Neural cell (in vitro differentiated cells): ENCODE measurements around the gene PDXDC1. TPM values are rescaled to one million over a fixed set of nuclear protein-coding genes. Genes with fewer than 3 reads are reported as not detected.
"Not testable (repeated sequence)": the region's sequence is repeated elsewhere in the genome, so short reads cannot be mapped to it uniquely, and the experiment has no call there.

Source experiments
- H2AFZ ChIP-seq: fragments of 200-600, 300-800 bp; sonication (generic), shearing (Covaris generic); 2 replicates; pipeline ENCODE4 v1.6.0; 2014; ENCODE audit warnings: low read depth, mild to moderate bottlenecking, antibody characterized with exemption, low read length, moderate library complexity
- H3F3A ChIP-seq: fragments of 200-600 bp; shearing (Covaris generic); 2 replicates; pipeline ENCODE4 v1.6.1; 2016; ENCODE audit warnings: mild to moderate bottlenecking, moderate library complexity, mixed read lengths, antibody characterized with exemption, low read length; ENCODE audit not compliant: insufficient read depth, poor library complexity, severe bottlenecking
- H3K27ac ChIP-seq: fragments of 200-600, 300-800 bp; sonication (generic), shearing (Covaris generic); 2 replicates; pipeline ENCODE4 v1.5.1; 2014; ENCODE audit warnings: mild to moderate bottlenecking, low read length, moderate library complexity
- H3K27me3 ChIP-seq: fragments of 300-800, 200-600 bp; sonication (generic), shearing (Covaris generic); 2 replicates; pipeline ENCODE4 v1.6.0; 2014; ENCODE audit warnings: mild to moderate bottlenecking, low read depth, low read length, moderate library complexity; ENCODE audit not compliant: insufficient read depth
- H3K36me3 ChIP-seq: fragments of 300-800, 200-600 bp; sonication (generic), shearing (Covaris generic); 2 replicates; pipeline ENCODE4 v1.5.1; 2014; ENCODE audit warnings: mild to moderate bottlenecking, antibody characterized with exemption, low read length, moderate library complexity; ENCODE audit not compliant: insufficient read depth
- H3K4me2 ChIP-seq: fragments of 300-800, 200-600 bp; sonication (generic), shearing (Covaris generic); 2 replicates; pipeline ENCODE4 v1.6.0; 2014; ENCODE audit warnings: mild to moderate bottlenecking, low read length
- H3K4me3 ChIP-seq: fragments of 300-800, 200-600 bp; sonication (generic), shearing (Covaris generic); 2 replicates; pipeline ENCODE4 v1.5.1; 2014; ENCODE audit warnings: mild to moderate bottlenecking, low read length, moderate library complexity
- H3K79me2 ChIP-seq: fragments of 200-600 bp; shearing (Covaris generic); replicated peaks from 2 replicates; pipeline ENCODE4 v1.6.0; 2014; ENCODE audit warnings: mild to moderate bottlenecking, low read length, moderate library complexity; ENCODE audit not compliant: insufficient read depth
- H3K9ac ChIP-seq: fragments of 300-800, 200-600 bp; sonication (generic), shearing (Covaris generic); 2 replicates; pipeline ENCODE4 v1.6.1; 2016; ENCODE audit warnings: mild to moderate bottlenecking, low read length, mixed read lengths
- H3K9me2 ChIP-seq: fragments of 200-600 bp; shearing (Covaris generic); 2 replicates; pipeline ENCODE4 v1.6.1; 2016; ENCODE audit warnings: mild to moderate bottlenecking, low read length, mixed read lengths; ENCODE audit not compliant: insufficient read depth
- H3K9me3 ChIP-seq: fragments of 200-600, 300-800 bp; sonication (generic), shearing (Covaris generic); 2 replicates; pipeline ENCODE4 v1.6.1; 2016; ENCODE audit warnings: mild to moderate bottlenecking, mixed run types, low read length, moderate library complexity, mixed read lengths
- H4K20me1 ChIP-seq: fragments of 200-600 bp; shearing (Covaris generic); 2 replicates; pipeline ENCODE4 v1.6.1; 2016; ENCODE audit warnings: mild to moderate bottlenecking, mixed run types; ENCODE audit not compliant: insufficient read depth
- polyA plus RNA-seq: library from polyadenylated mRNA; depleted of rRNA; stranded (reverse); fragments of >200 nt; gene quantifications from 2 replicates; pipeline ENCODE4 v1.2.3, GENCODE V29; 2014

PDXDC1 gene
- polyA plus RNA-seq, 1 donor from 2014 or later = 69.9 TPM

- H3K27me3 ChIP-seq, H3F3A ChIP-seq, H3K9ac ChIP-seq, H3K27ac ChIP-seq, H3K36me3 ChIP-seq, H3K4me3 ChIP-seq, H2AFZ ChIP-seq, H3K79me2 ChIP-seq, H3K4me2 ChIP-seq, H3K9me3 ChIP-seq, H4K20me1 ChIP-seq, H3K9me2 ChIP-seq: not testable (repeated sequence)
These were observed 23.5 kb downstream of the PDXDC1 start for GRCh38 chr16:14998300-14998699.

- not testable (repeated sequence) for H3K36me3 ChIP-seq, H3K4me3 ChIP-seq, H3K79me2 ChIP-seq, H4K20me1 ChIP-seq, H3K27ac ChIP-seq, H3K9ac ChIP-seq, H3K9me2 ChIP-seq, H3F3A ChIP-seq, H3K27me3 ChIP-seq, H3K9me3 ChIP-seq, H3K4me2 ChIP-seq, H2AFZ ChIP-seq
These were observed 25.0 kb downstream of the PDXDC1 start for GRCh38 chr16:14999845-15000244.

GRCh38 chr16:15002448-15002847 lies 27.6 kb downstream of the PDXDC1 start:
- not testable (repeated sequence) for H4K20me1 ChIP-seq, H3K4me2 ChIP-seq, H2AFZ ChIP-seq, H3K9ac ChIP-seq, H3K9me2 ChIP-seq, H3K27me3 ChIP-seq, H3F3A ChIP-seq, H3K27ac ChIP-seq, H3K79me2 ChIP-seq, H3K36me3 ChIP-seq, H3K9me3 ChIP-seq, H3K4me3 ChIP-seq

- H3K4me3 ChIP-seq, H4K20me1 ChIP-seq, H3K27ac ChIP-seq, H3K9me2 ChIP-seq, H3K27me3 ChIP-seq, H3K79me2 ChIP-seq, H3K36me3 ChIP-seq, H2AFZ ChIP-seq, H3K9me3 ChIP-seq, H3K9ac ChIP-seq, H3F3A ChIP-seq, H3K4me2 ChIP-seq: not testable (repeated sequence)
These were observed 30.7 kb downstream of the PDXDC1 start for GRCh38 chr16:15005357-15006132.

GRCh38 chr16:15008647-15009046 lies 33.8 kb downstream of the PDXDC1 start:
- not testable (repeated sequence) for H3K27ac ChIP-seq, H4K20me1 ChIP-seq

GRCh38 chr16:15012941-15013340 lies 38.1 kb downstream of the PDXDC1 start:
- H3K9me2 ChIP-seq, H2AFZ ChIP-seq, H3K27me3 ChIP-seq, H3K9ac ChIP-seq, H3K9me3 ChIP-seq, H4K20me1 ChIP-seq, H3K4me3 ChIP-seq, H3K79me2 ChIP-seq, H3K36me3 ChIP-seq, H3K4me2 ChIP-seq, H3F3A ChIP-seq, H3K27ac ChIP-seq: not testable (repeated sequence)

More at GRCh38 chr16:15008647-15009046, 33.8 kb downstream of the PDXDC1 start:
- H3K9me2 ChIP-seq, H3K36me3 ChIP-seq, H3K9ac ChIP-seq, H3K79me2 ChIP-seq, H3K27me3 ChIP-seq, H3K9me3 ChIP-seq, H3F3A ChIP-seq, H3K4me2 ChIP-seq, H3K4me3 ChIP-seq, H2AFZ ChIP-seq: not testable (repeated sequence)

GRCh38 chr16:15015671-15016070 lies 40.8 kb downstream of the PDXDC1 start:
- not testable (repeated sequence) for H3K79me2 ChIP-seq, H3K9me3 ChIP-seq, H3K36me3 ChIP-seq, H4K20me1 ChIP-seq, H3K9ac ChIP-seq, H2AFZ ChIP-seq, H3K27me3 ChIP-seq, H3K9me2 ChIP-seq, H3F3A ChIP-seq, H3K4me3 ChIP-seq, H3K4me2 ChIP-seq, H3K27ac ChIP-seq

- H3F3A ChIP-seq, H3K27me3 ChIP-seq, H3K9me3 ChIP-seq, H3K9me2 ChIP-seq, H3K4me2 ChIP-seq, H3K9ac ChIP-seq, H3K36me3 ChIP-seq, H3K4me3 ChIP-seq, H2AFZ ChIP-seq, H4K20me1 ChIP-seq, H3K27ac ChIP-seq, H3K79me2 ChIP-seq: not testable (repeated sequence)
These were observed 41.5 kb downstream of the PDXDC1 start for GRCh38 chr16:15016354-15016753.
